Upper lobe of right lung (tissue), 1 donor: ENCODE measurements around the gene IQGAP2. TPM values are rescaled to one million over a fixed set of nuclear protein-coding genes. Genes with fewer than 3 reads are reported as not detected.
"Not testable (repeated sequence)": the region's sequence is repeated elsewhere in the genome, so short reads cannot be mapped to it uniquely, and the experiment has no call there.

Source experiments
- ATAC-seq: fragments of 200-7000 bp; cut with Tn5 transposase; one replicate; pipeline ENCODE4 v1.9.1; 2020; ENCODE audit warnings: mild to moderate bottlenecking, moderate library complexity
- DNase-seq: peaks from one replicate; pipeline ENCODE4 v3.0.0-alpha.2; 2020
- H3K27ac ChIP-seq: fragments of 200-600 bp; one replicate; pipeline ENCODE4 v1.8.0; 2022
- H3K27me3 ChIP-seq: fragments of 200-600 bp; one replicate; pipeline ENCODE4 v1.8.0; 2022; ENCODE audit warnings: mild to moderate bottlenecking
- H3K36me3 ChIP-seq: fragments of 200-600 bp; one replicate; pipeline ENCODE4 v1.8.0; 2022
- H3K4me1 ChIP-seq: fragments of 200-600 bp; one replicate; pipeline ENCODE4 v1.8.0; 2022
- H3K4me3 ChIP-seq: fragments of 200-600 bp; one replicate; pipeline ENCODE4 v1.8.0; 2022; ENCODE audit warnings: mild to moderate bottlenecking
- H3K9me3 ChIP-seq: fragments of 200-600 bp; one replicate; pipeline ENCODE4 v1.8.0; 2022
- CTCF ChIP-seq: fragments of 200-600 bp; IDR thresholded peaks from one replicate; pipeline ENCODE4 v1.8.0; 2022; ENCODE audit warnings: antibody characterized with exemption
- intact Hi-C: fragments of 100-400 bp; cut with DNase I; formaldehyde crosslinking; loops from one replicate; pipeline ENCODE4 v1.11.0; 2022
- total RNA-seq: library from RNA; stranded (reverse); fragmentation: NEBNext Ultra II Directional; extraction: Animal tissue kit (Norgen Biotek cat#: 25700); gene quantifications from one replicate; pipeline ENCODE4 v1.2.1, GENCODE V29; 2021
- donor health status: DM: no; HTN: yes; CAD: no; lungs with severe emphysema.

IQGAP2 gene
- total RNA-seq, 1 donor from 2014 or later, result 31.0 TPM

- ATAC-seq, result no peak
- no peak for DNase-seq
- Histone ChIP-seq H3K36me3 (peaks cover 33% of the 10 kb centered on the region), H3K27ac (no peak overlapping the region), H3K4me1 (no peaks in the 10 kb centered on the region), H3K4me3 (no peak overlapping the region), H3K9me3 (no peaks in the 10 kb centered on the region), H3K27me3 (no peaks in the 10 kb centered on the region)
- intact Hi-C loops, result no loop called here
- no peak for TF ChIP-seq CTCF
Observed at GRCh38 chr5:76673125-76673524, 270.0 kb downstream of the IQGAP2 start.

GRCh38 chr5:76674330-76675066 lies 271.4 kb downstream of the IQGAP2 start:
- DNase-seq (no peak), ATAC-seq (no peak)
- intact Hi-C loops, result no loop called here
- Histone ChIP-seq H3K4me1 (peaks cover 8% of the 10 kb centered on the region), H3K27ac (no peak overlapping the region), H3K36me3 (peaks cover 25% of the 10 kb centered on the region), H3K27me3 (no peaks in the 10 kb centered on the region), H3K4me3 (no peak overlapping the region), H3K9me3 (no peaks in the 10 kb centered on the region)
- no peak for TF ChIP-seq CTCF

GRCh38 chr5:76675364-76675763 lies 272.3 kb downstream of the IQGAP2 start:
- TF ChIP-seq CTCF, result no peak
- intact Hi-C loops, result no loop called here
- DNase-seq, result no peak
- H3K4me3 ChIP-seq, result no peak overlapping the region
- no peaks in the 10 kb centered on the region for H3K27me3 ChIP-seq
- no peak for ATAC-seq
- H3K4me1 ChIP-seq, result peaks cover 8% of the 10 kb centered on the region
- peaks cover 21% of the 10 kb centered on the region for H3K36me3 ChIP-seq
- H3K27ac ChIP-seq, result no peak overlapping the region
- H3K9me3 ChIP-seq, result no peaks in the 10 kb centered on the region

GRCh38 chr5:76677849-76678472 lies 274.9 kb downstream of the IQGAP2 start:
- Histone ChIP-seq H3K4me1 (peaks cover 8% of the 10 kb centered on the region), H3K4me3 (no peak overlapping the region), H3K27ac (no peak overlapping the region), H3K36me3 (peaks cover 21% of the 10 kb centered on the region), H3K9me3 (no peaks in the 10 kb centered on the region), H3K27me3 (no peaks in the 10 kb centered on the region)
- intact Hi-C loops, result no loop called here
- no peak for TF ChIP-seq CTCF
- DNase-seq (no peak), ATAC-seq (no peak)

- DNase-seq (no peak), ATAC-seq (no peak)
- Histone ChIP-seq H3K27me3 (no peaks in the 10 kb centered on the region), H3K4me3 (no peak overlapping the region), H3K4me1 (peaks cover 8% of the 10 kb centered on the region), H3K9me3 (no peaks in the 10 kb centered on the region), H3K27ac (no peak overlapping the region), H3K36me3 (peaks cover 15% of the 10 kb centered on the region)
- intact Hi-C loops, result no loop called here
- no peak for TF ChIP-seq CTCF
Observed at GRCh38 chr5:76679231-76679630, 276.1 kb downstream of the IQGAP2 start.

GRCh38 chr5:76680826-76681225 lies 277.7 kb downstream of the IQGAP2 start:
- DNase-seq, H3K4me3 ChIP-seq, intact Hi-C loops, ATAC-seq, H3K4me1 ChIP-seq, H3K27ac ChIP-seq, H3K9me3 ChIP-seq, H3K27me3 ChIP-seq: not testable (repeated sequence)
- H3K36me3 ChIP-seq, result peaks cover 12% of the 10 kb centered on the region
